AG08396 (cell line): ENCODE results near the gene PPM1H.

Experiments
- DNase-seq: peaks from one replicate; pipeline ENCODE4 v3.0.0; 2012; ENCODE audit warnings: low spot score, mixed read lengths

PPM1H gene

GRCh38 chr12:62604373-62604772 is 330.6 kb downstream of the PPM1H start:
- DNase-seq: no peak

GRCh38 chr12:62603811-62604098 is 331.2 kb downstream of the PPM1H start:
- no peak for DNase-seq

GRCh38 chr12:62603061-62603810 is 331.7 kb downstream of the PPM1H start:
- peak; percentile 92 for DNase-seq

- peak; percentile 88 for DNase-seq
Observed at GRCh38 chr12:62602255-62603060, 332.5 kb downstream of the PPM1H start.

GRCh38 chr12:62601765-62602164 is 333.2 kb downstream of the PPM1H start:
- no peak for DNase-seq

- peak; percentile 7 for DNase-seq
Observed at GRCh38 chr12:62599854-62600437, 335.0 kb downstream of the PPM1H start.

GRCh38 chr12:62598846-62599245 is 336.1 kb downstream of the PPM1H start:
- no peak for DNase-seq

- no peak for DNase-seq
Observed at GRCh38 chr12:62597253-62597652, 337.7 kb downstream of the PPM1H start.
